GM23338 (cell line): ENCODE data around the gene RAD51B. TPM values are rescaled to one million over a fixed set of nuclear protein-coding genes. Genes with fewer than 3 reads are reported as not detected.

ENCODE experiments used
- ATAC-seq: fragments of 200-7000 bp; cut with Tn5 transposase; 3 replicates; pipeline ENCODE4 v1.9.1; 2020
- DNase-seq: peaks from one replicate; pipeline ENCODE4 v3.0.0-alpha.2; 2015; ENCODE audit warnings: low spot score
- H2AFZ ChIP-seq: fragments of 200-600 bp; sonication (generic); 2 replicates; pipeline ENCODE4 v1.8.0; 2016; ENCODE audit warnings: antibody characterized with exemption, mild to moderate bottlenecking, moderate library complexity
- H3F3A ChIP-seq: fragments of 200-600 bp; sonication (generic); replicated peaks from 2 replicates; pipeline ENCODE4 v1.8.0; 2017; ENCODE audit warnings: antibody characterized with exemption, mixed run types, low read depth
- H3K27ac ChIP-seq: fragments of 200-600 bp; sonication (generic); 2 replicates; pipeline ENCODE4 v1.6.1; 2016; ENCODE audit warnings: low read depth
- H3K27me3 ChIP-seq: fragments of 200-600 bp; sonication (generic); 2 replicates; pipeline ENCODE4 v1.8.0; 2016; ENCODE audit warnings: mild to moderate bottlenecking, mixed run types, moderate library complexity; ENCODE audit not compliant: insufficient read depth
- H3K36me3 ChIP-seq: fragments of 200-600 bp; sonication (generic); 2 replicates; pipeline ENCODE4 v1.8.0; 2016; ENCODE audit warnings: mild to moderate bottlenecking; ENCODE audit not compliant: insufficient read depth
- H3K4me1 ChIP-seq: fragments of 200-600 bp; sonication (generic); 2 replicates; pipeline ENCODE4 v1.8.0; 2016; ENCODE audit warnings: mild to moderate bottlenecking, moderate library complexity; ENCODE audit not compliant: insufficient read depth
- H3K4me2 ChIP-seq: fragments of 200-600 bp; sonication (generic); 2 replicates; pipeline ENCODE4 v1.7.1; 2017; ENCODE audit warnings: mixed run types
- H3K4me3 ChIP-seq: fragments of 200-600 bp; sonication (generic); 2 replicates; pipeline ENCODE4 v1.6.1; 2016; ENCODE audit warnings: mixed run types
- H3K79me2 ChIP-seq: fragments of 200-600 bp; sonication (generic); replicated peaks from 2 replicates; pipeline ENCODE4 v1.8.0; 2017; ENCODE audit warnings: mild to moderate bottlenecking; ENCODE audit not compliant: insufficient read depth
- H3K9me2 ChIP-seq: fragments of 200-600 bp; sonication (generic); 2 replicates; pipeline ENCODE4 v1.8.0; 2017; ENCODE audit not compliant: insufficient read depth
- H4K20me1 ChIP-seq: fragments of 200-600 bp; sonication (generic); replicated peaks from 2 replicates; pipeline ENCODE4 v1.8.0; 2017; ENCODE audit warnings: mild to moderate bottlenecking; ENCODE audit not compliant: insufficient read depth
- H3K27ac Mint-ChIP-seq: 2 replicates; pipeline ENCODE4 v1.8.0; 2020; ENCODE audit warnings: inconsistent platforms, mild to moderate bottlenecking, moderate library complexity, mixed read lengths
- H3K27me3 Mint-ChIP-seq: 3 replicates; pipeline ENCODE4 v1.8.0; 2022; ENCODE audit warnings: low read depth, mild to moderate bottlenecking, moderate library complexity, mixed read lengths, inconsistent platforms; ENCODE audit not compliant: insufficient read depth, poor library complexity
- H3K36me3 Mint-ChIP-seq: 3 replicates; pipeline ENCODE4 v1.8.0; 2021; ENCODE audit warnings: low read depth, mild to moderate bottlenecking, inconsistent platforms, moderate library complexity, mixed read lengths
- H3K4me1 Mint-ChIP-seq: 3 replicates; pipeline ENCODE4 v1.8.0; 2020; ENCODE audit warnings: mild to moderate bottlenecking, inconsistent platforms, mixed read lengths
- H3K4me3 Mint-ChIP-seq: 3 replicates; pipeline ENCODE4 v1.8.0; 2021; ENCODE audit warnings: moderate library complexity, mild to moderate bottlenecking, inconsistent platforms, mixed read lengths
- H3K9me3 Mint-ChIP-seq: 3 replicates; pipeline ENCODE4 v1.8.0; 2020; ENCODE audit warnings: moderate library complexity, mild to moderate bottlenecking, inconsistent platforms, mixed read lengths
- CREB1 ChIP-seq: fragments of 250-450 bp; sonication (Bioruptor Pico); IDR thresholded peaks from 2 replicates; pipeline ENCODE4 v1.5.0; 2020; ENCODE audit warnings: low read depth, mild to moderate bottlenecking, moderate library complexity
- CTCF ChIP-seq, 2 experiments: fragments of 200-600 bp in 1 of 2; sonication (generic) in 1 of 2; conservative IDR thresholded peaks; 2 replicates each; pipeline versions ENCODE4 v1.5.1 to v1.6.1; 2016 to 2017; ENCODE audit warnings: antibody characterized with exemption in 2 of 2, low read depth in 2 of 2, mild to moderate bottlenecking in 2 of 2, moderate library complexity in 1 of 2
- ETS1 ChIP-seq: IDR thresholded peaks from 2 replicates; pipeline ENCODE4 v1.6.1; 2016; ENCODE audit warnings: antibody characterized with exemption
- EZH2 ChIP-seq: fragments of 200-600 bp; sonication (generic); IDR thresholded peaks from one replicate; pipeline ENCODE4 v1.8.0; 2017; ENCODE audit warnings: antibody characterized with exemption, mild to moderate bottlenecking, low read depth; ENCODE audit not compliant: unreplicated experiment
- EZH2phosphoT487 ChIP-seq: fragments of 200-600 bp; sonication (generic); IDR thresholded peaks from one replicate; pipeline ENCODE4 v1.8.1; 2018; ENCODE audit warnings: antibody characterized with exemption; ENCODE audit not compliant: unreplicated experiment
- JUNB ChIP-seq: IDR thresholded peaks from one replicate; pipeline ENCODE4 v1.6.1; 2016; ENCODE audit warnings: antibody characterized with exemption; ENCODE audit not compliant: unreplicated experiment
- NANOG ChIP-seq: IDR thresholded peaks from 2 replicates; pipeline ENCODE4 v1.6.1; 2016; ENCODE audit warnings: antibody characterized with exemption, borderline replicate concordance
- POLR2AphosphoS5 ChIP-seq: IDR thresholded peaks from 2 replicates; pipeline ENCODE4 v1.6.1; 2016; ENCODE audit warnings: antibody characterized with exemption, low read depth
- REST ChIP-seq: IDR thresholded peaks from one replicate; pipeline ENCODE4 v1.6.1; 2018; ENCODE audit warnings: antibody characterized with exemption; ENCODE audit not compliant: unreplicated experiment
- STAT1 ChIP-seq: IDR thresholded peaks from one replicate; pipeline ENCODE4 v1.6.1; 2016; ENCODE audit warnings: antibody characterized with exemption; ENCODE audit not compliant: unreplicated experiment
- ZNF114 ChIP-seq: fragments of 250-450 bp; sonication (Bioruptor Pico); IDR thresholded peaks from 2 replicates; pipeline ENCODE4 v1.5.0; 2020; ENCODE audit warnings: mild to moderate bottlenecking, moderate library complexity
- ZNF331 ChIP-seq: fragments of 250-450 bp; sonication (Bioruptor Pico); IDR thresholded peaks from 2 replicates; pipeline ENCODE4 v1.5.0; 2020; ENCODE audit warnings: low read depth, mild to moderate bottlenecking, moderate library complexity
- ZNF462 ChIP-seq: fragments of 250-450 bp; sonication (Bioruptor Pico); IDR thresholded peaks from 2 replicates; pipeline ENCODE4 v1.5.0; 2020; ENCODE audit warnings: mild to moderate bottlenecking, moderate library complexity
- polyA plus RNA-seq: library from polyadenylated mRNA; unstranded; fragments of >200 nt; fragmentation: Nextera tagmentation; extraction: Ambion mirVana; gene quantifications from 2 replicates; pipeline ENCODE4 v1.2.1, GENCODE V29; 2016
- total RNA-seq: library from RNA; depleted of rRNA; stranded (reverse); fragments of >200 nt; shearing (Covaris generic); gene quantifications from 2 replicates; pipeline ENCODE4 v1.2.3, GENCODE V29; 2014

RAD51B gene
- total and polyA plus RNA-seq, 2 experiments from 2014 or later, result 15.7 to 29.1 TPM

- Mint-ChIP-seq H3K4me1 (peaks cover 29% of the 10 kb centered on the region), H3K36me3 (no peaks in the 10 kb centered on the region), H3K27ac (no peak overlapping the region), H3K4me3 (no peak overlapping the region), H3K27me3 (peaks cover 10% of the 10 kb centered on the region), H3K9me3 (no peaks in the 10 kb centered on the region)
- Histone ChIP-seq H4K20me1 (no peaks in the 10 kb centered on the region), H3K27me3 (no peaks in the 10 kb centered on the region), H3K4me2 (no peak overlapping the region), H3F3A (no peaks in the 10 kb centered on the region), H3K36me3 (no peaks in the 10 kb centered on the region), H3K27ac (no peak overlapping the region), H2AFZ (no peak overlapping the region), H3K9me2 (peaks cover 11% of the 10 kb centered on the region), H3K4me3 (no peak overlapping the region), H3K4me1 (peaks cover 19% of the 10 kb centered on the region), H3K79me2 (no peaks in the 10 kb centered on the region)
- ATAC-seq (no peak), DNase-seq (no peak)
- no peak for TF ChIP-seq ZNF114 (CRISPR knock-in tag)
- no peak for TF ChIP-seq CREB1 (CRISPR knock-in tag)
- TF ChIP-seq EZH2phosphoT487, result no peak
- TF ChIP-seq ZNF462 (CRISPR knock-in tag), result no peak
- no peak for TF ChIP-seq CTCF (conservative IDR thresholded peaks at IDR 0.05; ENCODE audit: low read depth in 2 of 2)
- no peak for TF ChIP-seq POLR2AphosphoS5
- no peak for TF ChIP-seq STAT1
- no peak for TF ChIP-seq ETS1
- no peak for TF ChIP-seq NANOG
- no peak for TF ChIP-seq REST
- no peak for TF ChIP-seq ZNF331 (CRISPR knock-in tag)
- no peak for TF ChIP-seq EZH2
- no peak for TF ChIP-seq JUNB
These were observed 683.7 kb downstream of the RAD51B start for GRCh38 chr14:68503186-68503825.
